SKM-1 (cell line): Measurements from ENCODE around the gene LGALS9B.
"Not testable (repeated sequence)": the region's sequence is repeated elsewhere in the genome, so short reads cannot be mapped to it uniquely, and the experiment has no call there.

Experiments
- DNase-seq: peaks from one replicate; lab custom pipeline; 2025; ENCODE audit not compliant: unreplicated experiment; lab: John Stamatoyannopoulos, UW

Gene LGALS9B

GRCh38 chr17:20467447-20467846 is at the start of gene LGALS9B:
Gene LGALS9B (minus strand): TSS chr17:20467539. CDS start chr17:20467470, 69 bp downstream.
- DNase-seq = not testable (repeated sequence)

- not testable (repeated sequence) for DNase-seq
Observed at GRCh38 chr17:20516986-20517385, 49.6 kb upstream of the LGALS9B start.

- DNase-seq = not testable (repeated sequence)
Observed at GRCh38 chr17:20515099-20515498, 47.8 kb upstream of the LGALS9B start.

DNA sequence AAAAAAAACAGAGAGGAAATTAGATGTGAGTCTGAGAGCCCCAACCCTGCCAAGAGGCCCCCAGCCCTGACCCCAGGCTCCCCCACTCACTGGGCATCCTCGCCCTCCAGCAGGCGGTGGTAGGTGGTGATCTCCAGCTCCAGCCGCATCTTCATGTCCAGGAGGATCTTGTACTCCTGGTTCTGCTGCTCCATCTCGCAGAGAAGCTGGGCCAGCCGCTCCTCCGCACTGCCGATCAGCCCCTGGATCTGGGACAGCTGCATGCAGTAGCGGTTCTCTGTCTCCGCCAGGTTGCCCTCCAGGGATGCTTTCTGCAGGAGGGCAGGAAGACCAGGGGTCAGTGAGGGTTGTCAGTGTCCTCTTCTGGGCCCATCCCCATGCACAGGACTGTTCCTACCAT is 46.2 kb upstream of the LGALS9B start:
- DNase-seq = not testable (repeated sequence)

DNA sequence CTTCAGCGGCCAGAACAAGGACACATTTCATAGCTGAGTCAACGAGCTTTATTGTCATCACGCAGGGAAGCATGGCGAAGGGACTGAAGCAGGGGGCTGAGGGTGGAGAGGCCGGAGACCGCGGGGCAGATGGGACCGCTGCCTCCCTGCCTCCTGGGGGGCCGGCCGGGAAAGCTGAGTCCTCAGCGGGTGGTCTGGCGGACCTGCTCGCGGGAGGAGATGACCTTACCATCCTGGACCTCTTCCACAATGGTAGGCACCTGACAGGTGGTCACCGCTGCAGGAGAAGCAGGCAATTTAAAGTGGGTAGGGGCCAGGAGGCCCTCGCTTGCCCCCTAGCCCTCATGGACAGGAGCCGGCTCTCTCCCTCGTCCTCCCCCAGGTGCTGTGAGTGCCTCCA is 45.0 kb upstream of the LGALS9B start:
- DNase-seq = not testable (repeated sequence)

- not testable (repeated sequence) for DNase-seq
Observed at GRCh38 chr17:20511778-20512177, 44.4 kb upstream of the LGALS9B start.

GRCh38 chr17:20505333-20505732 is 38.0 kb upstream of the LGALS9B start:
- DNase-seq = not testable (repeated sequence)

DNA sequence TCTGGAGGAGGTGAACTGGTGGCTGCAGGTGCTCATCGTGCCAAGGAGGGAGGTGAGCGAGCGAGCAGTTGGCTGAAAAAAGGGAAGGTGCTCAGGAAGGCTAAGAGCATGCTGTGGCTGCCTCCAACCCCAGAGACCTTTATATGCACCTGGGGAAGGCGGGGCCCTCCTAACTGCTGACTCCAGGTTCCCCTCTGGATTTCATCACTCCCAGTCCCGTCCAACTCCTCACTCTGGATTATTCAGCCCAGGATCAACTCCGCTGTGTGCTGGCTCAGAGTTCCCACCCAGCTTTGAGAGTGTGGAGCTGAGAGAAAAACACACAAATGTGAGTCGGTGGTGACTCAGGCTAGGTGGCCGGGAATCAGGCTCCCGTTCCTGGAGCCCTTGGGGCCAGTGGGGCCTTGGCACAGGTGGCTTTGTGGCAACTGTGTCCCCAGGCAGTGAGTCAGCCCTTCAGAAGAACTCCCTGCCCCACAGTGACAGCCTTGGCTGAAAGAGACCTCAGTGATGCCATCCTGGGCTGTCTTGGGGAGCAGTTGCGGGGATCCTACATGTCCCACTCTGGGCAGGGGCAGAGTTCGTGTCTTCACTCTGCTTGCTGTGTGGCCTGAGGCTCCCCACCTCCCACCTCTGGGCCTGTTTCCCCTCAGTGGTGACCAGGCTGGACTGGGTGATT is 37.2 kb upstream of the LGALS9B start:
- DNase-seq = not testable (repeated sequence)

DNA sequence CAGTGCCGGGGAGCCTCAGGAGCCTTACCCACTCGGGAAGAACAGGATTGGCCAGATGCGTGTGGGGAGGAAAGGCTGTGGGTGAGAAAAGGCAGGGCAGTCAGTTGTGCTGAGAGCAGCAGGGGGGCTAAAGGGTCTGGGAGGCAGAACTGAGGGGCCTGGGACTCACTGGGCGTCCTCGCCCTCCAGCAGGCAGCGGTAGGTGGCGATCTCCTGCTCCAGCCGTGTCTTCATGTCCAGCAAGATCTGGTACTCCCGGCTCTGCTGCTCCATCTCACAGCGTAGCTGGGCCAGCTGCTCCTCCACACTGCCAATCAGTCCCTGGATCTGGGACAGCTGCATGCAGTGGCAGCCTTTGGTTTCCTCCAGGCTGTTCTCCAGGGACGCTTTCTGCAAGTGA is 34.6 kb upstream of the LGALS9B start:
- DNase-seq = not testable (repeated sequence)

DNA sequence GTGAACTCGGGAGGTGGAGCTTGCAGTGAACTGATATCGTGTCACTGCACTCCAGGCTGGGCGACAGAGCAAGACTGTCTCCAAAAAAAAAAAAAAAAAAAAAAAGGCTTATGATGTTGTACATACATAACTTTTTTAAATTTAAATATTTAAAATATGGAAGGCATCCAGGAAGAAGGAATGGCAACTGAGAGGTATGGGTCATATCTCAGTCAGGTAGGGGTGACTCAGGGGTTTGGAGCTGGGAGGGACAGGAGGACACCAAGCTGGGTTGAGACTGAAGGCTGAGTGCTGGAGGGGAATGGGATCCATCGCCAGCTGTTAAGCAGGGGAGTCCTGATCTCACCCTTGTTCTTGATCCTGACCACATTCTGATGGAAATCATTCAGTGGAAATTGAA is 33.0 kb upstream of the LGALS9B start:
- DNase-seq = not testable (repeated sequence)

DNA sequence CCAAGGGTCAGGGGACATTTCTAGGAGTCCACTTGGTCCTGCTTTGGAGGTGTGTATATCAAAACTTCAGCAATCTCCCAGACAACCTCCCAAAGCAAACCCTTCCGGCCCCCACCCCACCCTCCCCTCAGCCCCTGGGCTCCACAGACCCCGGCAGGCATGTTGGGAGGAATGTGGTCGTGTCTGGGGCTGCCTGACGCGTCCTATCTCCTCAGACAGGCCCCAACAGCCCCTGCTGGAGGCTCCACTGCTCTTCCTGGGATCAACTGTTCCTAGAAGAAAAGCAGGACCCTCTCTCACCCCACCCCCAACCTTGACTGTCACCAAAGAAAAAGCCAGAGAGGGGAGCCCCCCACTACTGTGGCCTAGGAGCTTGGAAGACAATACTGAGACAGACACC is 28.1 kb upstream of the LGALS9B start:
- DNase-seq = not testable (repeated sequence)

- not testable (repeated sequence) for DNase-seq
Observed at GRCh38 chr17:20494735-20495134, 27.4 kb upstream of the LGALS9B start.

DNA sequence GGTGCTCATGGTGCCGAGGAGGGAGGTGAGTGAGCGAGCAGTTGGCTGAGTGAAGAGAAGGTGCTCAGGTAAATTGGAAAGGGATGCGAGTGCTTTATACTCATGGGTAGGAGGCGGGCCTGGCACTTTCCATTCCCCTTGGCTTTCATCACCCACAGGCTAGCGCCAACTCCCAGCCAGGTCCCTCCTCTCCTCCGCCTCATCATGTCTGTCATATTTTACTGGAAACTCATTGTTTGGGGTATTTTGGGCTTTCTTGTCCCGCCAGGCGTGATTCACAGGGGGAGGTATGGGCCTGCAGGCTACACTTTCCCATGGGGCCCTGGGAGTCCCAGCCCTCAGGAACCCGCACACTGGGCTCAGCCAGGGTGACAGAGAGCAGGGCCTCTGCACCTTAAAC is 26.8 kb upstream of the LGALS9B start:
- not testable (repeated sequence) for DNase-seq

DNA sequence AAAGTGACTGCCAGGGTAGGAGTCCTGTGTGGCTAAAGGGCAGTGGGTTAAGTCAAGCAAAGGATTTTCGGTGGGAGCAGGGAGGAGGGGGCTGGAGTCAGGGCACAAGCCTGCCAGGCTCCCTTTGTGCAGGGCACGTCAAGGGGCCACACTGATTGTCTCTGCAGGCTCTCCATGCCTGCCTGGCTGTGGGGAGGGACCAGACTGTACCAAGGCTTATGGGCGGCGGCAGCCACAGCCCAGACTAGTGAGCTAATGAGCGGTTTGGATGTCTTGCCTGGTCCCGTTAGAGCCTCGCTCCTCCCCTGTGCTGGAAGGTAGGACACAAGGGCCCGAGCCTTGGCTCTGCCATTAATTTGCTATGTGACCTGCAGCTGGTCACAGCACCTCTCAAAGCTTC is 25.6 kb upstream of the LGALS9B start:
- not testable (repeated sequence) for DNase-seq

DNA sequence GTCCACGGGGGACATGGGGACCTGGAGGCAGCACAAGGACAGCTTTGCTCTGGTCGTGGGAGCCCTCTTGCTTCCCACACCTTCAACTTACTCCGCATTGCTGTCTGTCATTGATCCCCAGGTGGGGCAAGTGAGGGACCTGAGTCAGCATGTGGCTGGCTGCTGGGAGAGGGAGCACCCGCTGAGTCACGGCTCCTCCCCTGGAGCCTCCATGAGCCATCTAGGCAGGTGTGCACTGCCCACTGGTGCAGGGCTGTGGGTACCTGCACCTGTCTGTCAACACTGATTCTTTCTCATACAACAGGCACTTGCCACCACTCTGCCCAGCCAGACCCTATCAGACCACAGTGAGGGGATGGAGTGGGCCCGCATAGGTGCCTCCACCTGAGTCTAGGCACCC is 24.8 kb upstream of the LGALS9B start:
- DNase-seq = not testable (repeated sequence)

GRCh38 chr17:20484930-20485329 is 17.6 kb upstream of the LGALS9B start:
- DNase-seq = not testable (repeated sequence)

GRCh38 chr17:20479889-20480591 is 12.7 kb upstream of the LGALS9B start:
- DNase-seq = not testable (repeated sequence)

- not testable (repeated sequence) for DNase-seq
Observed at GRCh38 chr17:20477398-20478071, 10.2 kb upstream of the LGALS9B start.

- not testable (repeated sequence) for DNase-seq
Observed at GRCh38 chr17:20475137-20475831, 7.9 kb upstream of the LGALS9B start.

DNA sequence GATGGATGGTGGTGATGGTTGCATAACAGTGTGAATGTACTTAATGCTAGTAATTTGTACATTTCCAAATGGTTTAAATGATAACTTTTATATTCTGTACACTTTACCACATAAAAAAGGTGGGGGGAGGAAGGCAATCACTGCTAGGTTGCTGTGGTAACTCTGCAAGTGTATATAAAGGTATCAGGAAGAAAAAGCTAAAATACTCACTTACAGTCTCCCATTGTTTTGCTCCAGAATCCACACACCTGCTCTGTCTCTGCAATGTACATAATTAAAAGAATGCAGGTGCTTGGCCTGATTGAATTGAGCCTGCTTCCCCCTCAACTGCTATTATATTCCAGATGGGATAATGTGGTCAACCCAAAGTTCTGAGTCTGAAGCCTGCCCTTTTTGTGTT is 6.7 kb upstream of the LGALS9B start:
- not testable (repeated sequence) for DNase-seq

DNA sequence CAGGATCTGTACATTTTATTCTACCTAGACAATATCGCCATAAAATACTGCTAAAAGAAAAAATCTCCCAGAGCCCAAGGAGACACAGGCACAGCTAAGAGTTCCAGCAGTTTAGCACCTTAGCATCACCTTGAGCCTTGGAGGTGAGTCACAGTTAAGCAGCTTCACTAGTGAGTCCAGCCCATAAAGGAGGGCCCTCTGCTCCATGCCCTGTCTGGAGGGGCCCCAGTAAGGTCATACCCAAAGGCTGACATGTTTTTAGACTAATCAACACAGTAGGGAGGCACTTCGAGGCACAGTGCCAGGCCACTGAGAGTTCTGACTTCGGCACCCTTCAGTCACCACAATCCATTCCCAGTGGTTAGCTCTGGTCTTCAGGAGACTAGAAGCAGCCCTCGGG is 2.6 kb upstream of the LGALS9B start:
- not testable (repeated sequence) for DNase-seq
